Mononuclear cell (primary cell): Measurements from ENCODE around the gene NFATC4. TPM values are rescaled to one million over a fixed set of nuclear protein-coding genes. Genes with fewer than 3 reads are reported as not detected.
A peak's percentile ranks its signal among the peaks of the same experiment; 100 is the strongest.
"Not testable (repeated sequence)": the region's sequence is repeated elsewhere in the genome, so short reads cannot be mapped to it uniquely, and the experiment has no call there.

Experiments used
- H3K27me3 ChIP-seq: 2 replicates; pipeline ENCODE4 v1.6.0; 2011; ENCODE audit warnings: low read length, control low read depth; ENCODE audit not compliant: insufficient read depth
- H3K4me1 ChIP-seq: 2 replicates; pipeline ENCODE4 v1.5.1; 2011; ENCODE audit warnings: mild to moderate bottlenecking, low read length, control low read depth; ENCODE audit not compliant: insufficient read depth
- H3K4me3 ChIP-seq: 2 replicates; pipeline ENCODE4 v1.5.1; 2011; ENCODE audit warnings: mild to moderate bottlenecking, low read length, moderate library complexity
- H3K9me3 ChIP-seq: 2 replicates; pipeline ENCODE4 v1.5.1; 2011; ENCODE audit warnings: low read depth, mild to moderate bottlenecking, control low read depth, low read length
- total RNA-seq: library from RNA; depleted of rRNA; stranded (reverse); fragments of >200 nt; gene quantifications from one replicate; pipeline ENCODE4 v1.2.3, GENCODE V29; 2012

The NFATC4 gene
- total RNA-seq, 1 donor = 0.10 TPM

DNA sequence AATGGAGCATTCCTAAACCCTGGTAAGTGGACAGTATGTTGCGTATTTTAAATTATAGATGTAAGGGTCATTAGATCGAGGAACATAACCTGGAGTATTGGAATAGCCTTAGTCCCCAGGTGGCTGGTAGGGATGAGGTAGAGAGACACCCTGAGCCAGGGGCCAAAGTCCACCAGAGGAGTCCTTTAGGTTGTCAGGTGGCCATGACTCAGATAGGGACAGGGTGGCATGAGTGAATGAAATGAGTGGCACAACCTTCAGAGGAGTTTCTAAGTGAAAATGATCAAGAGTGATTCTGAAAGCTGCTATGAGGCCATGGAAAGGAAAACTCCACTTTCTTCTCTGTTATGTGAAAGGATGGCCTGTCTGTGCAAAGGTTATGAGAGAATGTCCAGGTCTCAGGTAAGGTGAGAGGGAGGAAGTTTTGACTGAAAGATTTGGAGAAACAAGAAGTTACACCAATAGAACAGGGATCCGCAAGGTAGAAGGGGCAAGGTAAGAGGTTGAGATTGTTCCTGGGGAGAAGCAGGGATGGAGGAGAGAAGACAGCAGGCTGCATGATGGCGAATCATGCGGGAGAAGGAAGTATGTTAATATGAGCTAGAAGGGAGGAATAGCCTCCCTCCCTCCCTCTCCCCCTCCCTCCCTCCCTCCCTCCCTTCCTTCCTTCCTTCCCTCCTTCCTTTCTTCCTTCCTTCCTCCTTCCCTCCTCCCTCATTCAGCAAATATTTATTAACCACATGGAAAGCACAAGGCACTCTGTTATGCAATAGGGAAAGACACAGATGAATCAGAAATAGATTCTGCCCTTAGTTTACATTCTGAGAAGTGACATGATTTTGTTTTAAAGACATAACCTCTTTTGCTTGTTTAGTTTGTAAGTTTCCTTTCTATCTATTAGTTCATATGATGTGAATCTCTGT is 14.2 kb upstream of the NFATC4 start:
- H3K9me3 ChIP-seq = no peaks in the 10 kb centered on the region
- no peak overlapping the region for H3K4me3 ChIP-seq
- H3K4me1 ChIP-seq = no peaks in the 10 kb centered on the region
- H3K27me3 ChIP-seq = peaks cover 5% of the 10 kb centered on the region

DNA sequence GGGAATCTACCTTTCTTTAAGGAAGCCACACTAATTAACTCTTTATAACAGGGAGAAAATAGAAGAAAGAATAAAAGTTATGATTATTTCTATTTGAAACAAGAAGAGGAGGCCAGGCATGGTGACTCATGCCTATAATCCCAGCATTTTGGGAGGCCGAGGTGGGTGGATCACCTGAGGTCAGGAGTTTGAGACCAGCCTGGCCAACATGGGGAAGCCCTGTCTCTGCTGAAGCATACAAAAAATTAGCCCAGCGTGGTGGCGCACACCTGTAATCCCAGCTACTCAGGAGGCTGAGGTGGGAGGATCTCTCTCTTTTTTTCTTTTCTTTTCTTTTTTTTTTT is 13.5 kb upstream of the NFATC4 start:
- not testable (repeated sequence) for H3K4me3 ChIP-seq, H3K27me3 ChIP-seq, H3K4me1 ChIP-seq, H3K9me3 ChIP-seq

DNA sequence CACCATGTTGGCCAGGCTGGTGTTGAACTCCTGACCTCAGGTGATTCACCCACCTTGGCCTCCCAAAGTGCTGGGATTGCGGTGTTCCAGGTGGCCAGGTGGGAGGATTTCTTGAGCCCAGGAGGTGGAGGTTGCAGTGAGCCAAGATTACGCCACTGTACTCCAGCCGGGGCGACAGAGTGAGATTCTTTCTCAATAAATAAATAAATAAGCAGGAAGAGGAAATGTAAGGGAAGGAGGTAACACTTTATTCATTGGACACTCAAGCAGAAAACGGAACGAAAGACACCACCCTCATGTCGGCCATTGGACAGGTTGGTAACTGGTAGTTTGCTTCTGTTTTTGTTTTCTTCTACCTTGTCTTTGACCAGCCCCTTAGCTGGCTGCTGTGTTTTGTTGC is 13.0 kb upstream of the NFATC4 start:
- Histone ChIP-seq H3K4me1 (no peaks in the 10 kb centered on the region), H3K9me3 (no peaks in the 10 kb centered on the region), H3K27me3 (peaks cover 2% of the 10 kb centered on the region), H3K4me3 (no peak overlapping the region)

DNA sequence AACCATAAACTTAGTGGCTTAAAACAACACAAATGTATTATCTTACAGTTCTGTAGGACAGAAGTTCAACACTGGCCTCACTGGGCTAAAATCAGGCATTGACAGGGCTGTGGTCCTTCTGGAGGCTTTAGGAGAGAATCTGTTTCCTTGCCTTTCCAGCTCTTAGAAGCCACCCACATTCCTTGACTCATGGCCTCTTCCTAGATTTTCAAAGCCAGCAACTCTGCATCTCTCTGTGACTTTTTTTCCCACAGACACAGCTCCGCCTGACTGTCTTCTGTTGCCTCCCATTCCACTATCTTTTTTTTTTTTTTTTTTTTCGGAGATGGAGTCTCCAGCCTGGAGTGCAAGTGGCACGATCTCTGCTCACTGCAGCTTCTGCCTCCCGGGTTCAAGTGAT is 11.8 kb upstream of the NFATC4 start:
- Histone ChIP-seq H3K9me3 (no peaks in the 10 kb centered on the region), H3K4me1 (no peaks in the 10 kb centered on the region), H3K27me3 (peaks cover under 1% of the 10 kb centered on the region), H3K4me3 (no peak overlapping the region)

DNA sequence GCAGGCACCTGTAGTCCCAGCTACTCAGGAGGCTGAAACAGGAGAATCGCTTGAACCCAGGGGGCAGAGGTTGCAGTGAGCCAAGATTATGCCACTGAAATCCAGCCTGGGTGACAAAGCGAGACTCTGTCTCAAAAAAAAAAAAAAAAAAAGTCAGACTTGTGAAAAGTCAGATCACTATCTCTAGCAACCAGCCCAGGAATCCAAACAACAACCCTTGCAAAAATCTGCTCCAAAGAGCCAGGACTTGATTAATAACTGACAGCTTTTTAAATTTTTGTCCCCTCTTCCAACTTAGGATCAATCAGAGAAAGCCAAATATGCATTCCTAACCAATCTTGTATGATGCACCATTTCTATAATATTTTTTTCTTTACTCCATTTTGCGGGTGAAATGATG is 7.7 kb upstream of the NFATC4 start:
- Histone ChIP-seq H3K4me3 (no peak overlapping the region), H3K27me3 (peaks cover 6% of the 10 kb centered on the region), H3K9me3 (no peaks in the 10 kb centered on the region), H3K4me1 (no peaks in the 10 kb centered on the region)

DNA sequence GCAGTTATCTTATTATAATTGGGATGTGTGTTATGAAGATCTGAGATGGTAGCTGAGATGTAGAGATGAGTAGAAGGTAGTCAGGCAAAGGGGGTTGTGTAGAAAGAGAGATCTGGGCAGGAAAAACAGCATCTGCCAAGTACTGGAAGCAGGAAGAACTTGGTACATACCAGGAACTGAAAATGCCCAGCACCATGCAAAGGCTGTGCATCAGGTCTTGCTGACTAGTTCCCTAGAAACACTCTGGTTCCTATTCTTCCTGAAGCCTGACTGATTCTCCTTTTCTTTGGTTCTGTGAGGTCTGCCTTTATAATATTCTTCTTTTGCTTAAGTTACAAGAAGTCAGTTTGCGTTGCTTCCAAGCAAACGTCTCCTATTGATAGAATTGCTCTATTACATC is 6.7 kb upstream of the NFATC4 start:
- H3K27me3 ChIP-seq = peaks cover 16% of the 10 kb centered on the region
- no peak overlapping the region for H3K4me3 ChIP-seq
- no peaks in the 10 kb centered on the region for H3K9me3 ChIP-seq
- H3K4me1 ChIP-seq = peaks cover 10% of the 10 kb centered on the region

DNA sequence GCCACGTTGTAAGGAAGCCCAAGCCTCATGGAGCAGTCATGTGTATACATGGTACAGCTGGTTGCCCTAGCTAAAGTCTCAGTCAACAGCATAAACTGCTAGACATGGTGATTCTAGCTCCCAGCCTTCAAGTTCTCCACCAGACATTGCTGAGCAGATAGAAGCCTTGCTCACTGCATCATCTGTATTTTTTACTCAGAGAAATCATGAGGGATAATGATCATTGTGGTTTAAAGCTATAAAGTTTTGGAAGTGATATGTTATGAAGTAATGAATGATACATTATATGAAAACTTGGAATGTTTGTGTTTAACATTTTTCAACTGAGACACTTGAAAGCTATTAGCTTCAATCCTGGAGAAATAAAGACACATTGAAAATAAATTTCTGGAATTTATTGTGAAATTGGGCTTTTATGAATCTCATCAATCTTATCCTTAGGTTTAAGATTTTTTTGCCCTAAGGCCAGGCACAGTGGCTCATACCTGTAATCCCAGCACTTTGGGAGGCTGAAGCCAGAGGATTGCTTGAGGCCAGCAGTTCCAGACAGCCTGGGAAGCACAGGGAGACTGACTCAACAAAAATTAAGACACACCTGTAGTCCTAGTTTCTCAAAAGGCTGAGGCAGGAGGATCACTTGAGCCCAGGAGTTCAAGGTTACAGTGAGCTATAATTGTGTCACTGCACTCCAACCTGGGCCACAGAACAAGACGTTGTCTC is 5.6 kb upstream of the NFATC4 start:
- Histone ChIP-seq H3K27me3 (peaks cover 27% of the 10 kb centered on the region), H3K4me3 (no peak overlapping the region), H3K4me1 (peaks cover 20% of the 10 kb centered on the region), H3K9me3 (no peaks in the 10 kb centered on the region)

DNA sequence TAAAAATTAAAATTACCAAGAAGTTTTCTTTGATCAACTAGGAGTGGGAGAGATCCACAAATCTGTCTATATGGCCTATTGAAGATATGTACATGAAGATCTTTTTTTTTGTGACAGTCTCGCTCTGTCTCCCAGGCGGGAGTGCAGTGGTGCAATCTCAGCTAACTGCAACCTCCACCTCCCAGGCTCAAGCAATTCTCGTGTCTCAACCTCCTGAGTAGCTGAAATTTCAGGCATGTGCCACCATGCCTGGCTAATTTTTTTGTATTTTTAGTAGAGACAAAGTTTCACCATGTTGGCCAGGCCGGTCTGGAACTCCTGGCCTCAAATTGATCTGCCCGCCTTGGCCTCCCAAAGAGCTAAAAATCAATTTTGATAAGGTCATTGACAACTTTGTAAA is 4.6 kb upstream of the NFATC4 start:
- no peaks in the 10 kb centered on the region for H3K9me3 ChIP-seq
- peaks cover 34% of the 10 kb centered on the region for H3K27me3 ChIP-seq
- no peak overlapping the region for H3K4me3 ChIP-seq
- peaks cover 28% of the 10 kb centered on the region for H3K4me1 ChIP-seq

DNA sequence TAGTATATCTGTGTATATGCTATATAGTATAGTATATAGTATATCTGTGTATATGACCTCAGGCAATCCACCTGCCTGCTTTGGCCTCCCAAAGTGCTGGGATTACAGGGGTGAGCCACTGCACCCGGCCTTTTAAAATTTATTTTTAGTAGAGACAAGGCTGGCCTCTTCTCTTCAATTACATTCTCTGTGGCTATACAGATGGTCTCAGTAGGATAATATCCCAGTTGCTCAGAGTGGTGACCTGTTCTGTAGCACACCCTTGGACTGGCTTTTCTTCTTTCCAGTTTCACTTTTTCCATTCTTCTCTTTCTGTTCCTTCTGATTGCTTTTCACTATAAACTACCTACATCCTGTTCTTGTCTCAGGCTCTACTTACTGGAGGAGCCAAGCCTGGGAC is 3.1 kb upstream of the NFATC4 start:
- Histone ChIP-seq H3K9me3 (no peaks in the 10 kb centered on the region), H3K4me1 (peaks cover 28% of the 10 kb centered on the region), H3K27me3 (peaks cover 41% of the 10 kb centered on the region), H3K4me3 (no peak overlapping the region)

DNA sequence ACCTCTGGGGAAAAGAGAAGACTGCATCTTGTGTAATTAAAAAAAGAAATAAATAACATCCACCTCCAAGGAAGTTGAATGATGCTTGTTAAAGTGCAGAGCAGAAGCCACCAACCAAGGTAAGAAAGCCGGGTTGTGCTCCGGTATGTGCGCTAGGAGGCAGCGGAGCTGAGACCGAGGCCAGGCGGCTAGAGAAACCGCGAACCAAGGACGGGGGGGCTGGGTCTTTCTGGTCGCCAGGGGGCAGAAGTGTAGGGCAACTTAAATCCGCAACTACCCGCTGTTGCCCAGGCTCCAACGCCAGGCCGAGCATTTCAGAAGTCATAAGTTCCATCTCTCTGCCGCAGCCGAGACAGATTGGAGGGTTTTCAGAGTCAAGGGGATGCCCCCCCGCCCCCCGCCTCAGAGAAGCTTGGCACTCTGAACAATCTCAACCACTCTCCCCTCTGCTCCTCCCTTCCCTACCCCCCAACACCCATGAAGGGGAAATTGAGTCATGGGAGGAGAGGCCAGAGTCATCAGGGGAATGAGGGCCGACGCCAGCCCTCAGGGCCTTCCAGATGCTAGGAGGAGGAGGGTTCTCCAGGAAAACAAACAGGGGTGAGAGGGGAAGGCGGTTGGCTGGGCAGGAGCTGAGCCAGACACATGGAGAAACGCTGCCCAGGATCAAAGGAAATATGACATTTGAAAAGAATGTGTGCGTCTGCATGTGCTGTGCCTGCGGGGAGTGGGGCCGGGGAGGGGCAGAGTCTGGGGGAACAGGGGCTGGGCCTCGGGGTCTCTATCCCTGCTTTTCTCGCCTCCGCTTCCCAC is 2.2 kb upstream of the NFATC4 start:
- Histone ChIP-seq H3K27me3 (peaks cover 41% of the 10 kb centered on the region), H3K4me1 (peaks cover 28% of the 10 kb centered on the region), H3K9me3 (no peaks in the 10 kb centered on the region), H3K4me3 (no peak overlapping the region)

DNA sequence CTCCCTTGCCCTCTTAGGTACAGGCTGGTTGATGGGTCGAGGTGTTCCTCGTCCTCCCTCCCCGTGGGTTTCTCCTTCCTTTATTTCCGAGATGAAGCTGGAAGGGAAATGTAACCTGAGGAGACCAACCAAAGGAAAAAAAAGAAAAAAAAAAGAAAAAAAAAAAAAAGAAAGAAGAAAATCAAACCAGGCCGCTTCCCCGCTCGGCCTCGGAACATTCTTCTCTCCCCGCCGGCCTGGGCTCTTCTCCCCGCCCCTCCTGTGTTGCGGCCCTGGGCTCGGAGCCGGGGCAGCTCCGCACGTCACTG is 1.6 kb upstream of the NFATC4 start:
- H3K4me1 ChIP-seq = peaks cover 28% of the 10 kb centered on the region
- no peaks in the 10 kb centered on the region for H3K9me3 ChIP-seq
- no peak overlapping the region for H3K4me3 ChIP-seq
- peaks cover 41% of the 10 kb centered on the region for H3K27me3 ChIP-seq

DNA sequence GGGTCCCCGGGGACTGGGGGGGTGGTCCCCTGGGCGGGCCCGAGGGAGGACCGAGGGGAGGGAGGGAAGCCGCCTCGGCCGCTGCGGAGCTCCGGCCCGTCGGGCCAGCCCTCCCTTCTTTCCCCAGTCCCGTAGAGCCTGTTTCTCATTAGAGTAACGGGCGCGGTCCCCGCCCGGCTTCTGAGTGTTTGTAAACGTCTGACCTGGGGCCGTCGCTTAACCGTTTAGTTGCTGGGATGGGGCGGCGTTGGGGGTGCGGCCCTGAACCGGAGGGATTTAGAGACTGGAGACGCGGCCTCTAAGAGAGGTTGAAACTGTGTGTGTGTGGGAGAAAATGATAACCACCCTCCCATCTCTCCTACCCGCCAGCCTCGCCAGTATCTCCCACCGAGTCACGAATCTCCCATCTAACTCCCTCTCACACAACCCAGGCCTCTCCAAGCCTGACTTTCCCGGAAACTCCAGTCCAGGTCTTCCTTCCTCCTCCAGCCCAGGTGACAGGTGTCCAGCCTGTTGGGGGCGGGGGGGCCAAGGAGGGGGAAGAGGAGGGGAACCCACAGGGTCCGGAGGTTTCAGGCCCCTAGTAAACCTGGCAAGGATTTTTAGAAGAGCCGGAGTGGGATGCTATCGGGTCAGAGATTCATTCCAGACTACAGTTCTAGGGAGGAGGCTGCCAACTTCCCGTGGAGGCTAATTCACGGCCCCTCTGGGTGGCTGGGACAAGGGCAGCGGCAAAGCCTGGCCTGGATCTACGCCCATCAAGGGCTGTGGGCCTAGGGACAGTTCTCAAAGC is 1.1 kb upstream of the NFATC4 start:
- Histone ChIP-seq H3K4me1 (peaks cover 28% of the 10 kb centered on the region), H3K4me3 (peak overlapping the region; percentile 6), H3K9me3 (no peaks in the 10 kb centered on the region), H3K27me3 (peaks cover 41% of the 10 kb centered on the region)

DNA sequence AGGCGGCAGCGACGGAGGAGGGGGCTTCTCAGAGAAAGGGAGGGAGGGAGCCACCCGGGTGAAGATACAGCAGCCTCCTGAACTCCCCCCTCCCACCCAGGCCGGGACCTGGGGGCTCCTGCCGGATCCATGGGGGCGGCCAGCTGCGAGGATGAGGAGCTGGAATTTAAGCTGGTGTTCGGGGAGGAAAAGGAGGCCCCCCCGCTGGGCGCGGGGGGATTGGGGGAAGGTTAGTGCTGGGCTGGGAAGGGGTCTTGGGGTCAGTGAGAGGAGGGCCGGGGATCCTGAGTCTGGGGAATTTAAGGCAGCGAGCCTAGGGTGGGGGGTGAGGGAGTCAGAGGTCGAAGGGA is 203 bp downstream of the NFATC4 start:
- Histone ChIP-seq H3K4me3 (no peak overlapping the region), H3K4me1 (peaks cover 28% of the 10 kb centered on the region), H3K9me3 (no peaks in the 10 kb centered on the region), H3K27me3 (peaks cover 41% of the 10 kb centered on the region)

DNA sequence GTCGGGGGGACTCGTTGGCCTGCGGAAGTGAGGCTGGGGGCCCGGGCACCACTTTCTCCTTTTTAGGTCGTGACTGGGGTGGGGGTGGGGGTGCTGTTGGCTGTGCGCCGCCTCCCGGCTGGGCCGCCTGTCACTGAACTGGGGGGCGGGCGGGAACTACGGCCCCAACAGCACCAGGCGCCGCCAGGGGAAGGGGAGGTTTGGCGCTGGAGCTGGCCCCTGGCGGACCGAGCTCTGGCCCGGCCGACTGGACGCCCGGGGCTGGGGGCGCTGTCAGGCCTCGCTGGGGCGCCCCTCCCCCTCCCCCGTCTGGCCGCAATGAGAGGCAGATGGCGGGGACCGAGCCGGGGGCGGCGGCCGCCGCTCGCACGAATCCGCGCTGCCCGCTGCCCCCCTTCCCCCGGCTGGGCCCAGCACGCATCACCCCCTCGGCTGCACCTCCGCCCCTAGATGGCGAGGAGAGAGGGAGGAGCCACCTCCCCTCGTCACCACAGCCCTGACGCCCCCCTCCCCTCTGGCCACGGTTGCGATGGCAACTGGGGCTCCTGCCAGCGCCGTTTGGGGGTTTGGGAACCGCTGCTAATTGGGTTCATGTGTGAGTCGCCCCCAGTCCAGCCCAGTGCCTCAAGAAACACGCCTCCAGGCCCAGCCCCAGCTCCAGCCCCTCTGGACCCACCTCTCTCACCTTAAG is 723 bp downstream of the NFATC4 start:
- no peak overlapping the region for H3K4me3 ChIP-seq
- H3K9me3 ChIP-seq = no peaks in the 10 kb centered on the region
- H3K4me1 ChIP-seq = peaks cover 28% of the 10 kb centered on the region
- H3K27me3 ChIP-seq = peaks cover 41% of the 10 kb centered on the region
